ENCODE results near the gene PCYT1B. TPM values are rescaled to one million over a fixed set of nuclear protein-coding genes. Genes with fewer than 3 reads are reported as not detected.

Gene PCYT1B
- total and polyA plus RNA-seq, 2 experiments from 2014 or later: not detected

- TF ChIP-seq EZH2 (IDR thresholded peaks at IDR 0.05; ENCODE audit: insufficient read depth, poor library complexity, severe bottlenecking) (no peak), EZH2phosphoT487 (IDR thresholded peaks at IDR 0.05; ENCODE audit: insufficient read depth, low read depth) (no peak)
These were observed 71.7 kb downstream of the PCYT1B start for GRCh38 chrX:24575496-24575895.

GRCh38 chrX:24574743-24575142, 72.4 kb downstream of the PCYT1B start:
- Histone ChIP-seq H3K36me3 (ENCODE audit: low read depth) (no peaks in the 10 kb centered on the region), H3K27me3 (replicated peaks; ENCODE audit: insufficient read depth) (no peaks in the 10 kb centered on the region), H3K4me2 (ENCODE audit: unreplicated experiment) (no peak overlapping the region), H3K4me3 (no peak overlapping the region), H3F3A (ENCODE audit: insufficient read depth) (no peaks in the 10 kb centered on the region), H3K9me2 (ENCODE audit: insufficient read depth) (no peaks in the 10 kb centered on the region), H3K9me3 (ENCODE audit: low read depth) (no peaks in the 10 kb centered on the region), H4K20me1 (ENCODE audit: insufficient read depth) (no peaks in the 10 kb centered on the region), H3K9ac (no peak overlapping the region), H2AFZ (no peak overlapping the region), H3K27ac (no peak overlapping the region), H3K4me1 (ENCODE audit: insufficient read depth) (no peaks in the 10 kb centered on the region), H3K79me2 (ENCODE audit: insufficient read depth) (no peaks in the 10 kb centered on the region)
- WGBS, 2 experiments (ENCODE audit: low coverage in 1 of 2, low lambda C conversion rate in 2 of 2, missing lambda C conversion rate in 2 of 2): 24% methylated on average over 4 of the region's 4 CpGs
- in situ Hi-C loops (cut with MboI): no loop called here
- TF ChIP-seq EZH2phosphoT487 (IDR thresholded peaks at IDR 0.05; ENCODE audit: insufficient read depth, low read depth): no peak
- TF ChIP-seq EZH2 (IDR thresholded peaks at IDR 0.05; ENCODE audit: insufficient read depth, poor library complexity, severe bottlenecking): no peak
- no peak for DNase-seq

More at GRCh38 chrX:24575496-24575895, 71.7 kb downstream of the PCYT1B start:
- 5 to 23% methylated on average over 1 of the region's 1 CpG for WGBS, 2 experiments (ENCODE audit: low coverage in 1 of 2, low lambda C conversion rate in 2 of 2, missing lambda C conversion rate in 2 of 2)
- Histone ChIP-seq H3K9me3 (ENCODE audit: low read depth) (no peaks in the 10 kb centered on the region), H3K36me3 (ENCODE audit: low read depth) (no peaks in the 10 kb centered on the region), H3K4me3 (no peak overlapping the region), H3K4me2 (ENCODE audit: unreplicated experiment) (no peak overlapping the region), H3F3A (ENCODE audit: insufficient read depth) (no peaks in the 10 kb centered on the region), H4K20me1 (ENCODE audit: insufficient read depth) (no peaks in the 10 kb centered on the region), H3K4me1 (ENCODE audit: insufficient read depth) (no peaks in the 10 kb centered on the region), H3K9me2 (ENCODE audit: insufficient read depth) (no peaks in the 10 kb centered on the region), H2AFZ (no peak overlapping the region), H3K27me3 (replicated peaks; ENCODE audit: insufficient read depth) (no peaks in the 10 kb centered on the region), H3K27ac (no peak overlapping the region), H3K9ac (no peak overlapping the region), H3K79me2 (ENCODE audit: insufficient read depth) (no peaks in the 10 kb centered on the region)
- in situ Hi-C loops (cut with MboI): no loop called here
- DNase-seq: no peak

GRCh38 chrX:24567169-24567568, 80.0 kb downstream of the PCYT1B start:
- TF ChIP-seq EZH2 (IDR thresholded peaks at IDR 0.05; ENCODE audit: insufficient read depth, poor library complexity, severe bottlenecking) (no peak), EZH2phosphoT487 (IDR thresholded peaks at IDR 0.05; ENCODE audit: insufficient read depth, low read depth) (no peak)
- H3K27ac ChIP-seq: no peak overlapping the region
- DNase-seq: no peak
- no peaks in the 10 kb centered on the region for H3K4me1 ChIP-seq (ENCODE audit: insufficient read depth)
- no peaks in the 10 kb centered on the region for H3F3A ChIP-seq (ENCODE audit: insufficient read depth)
- no peaks in the 10 kb centered on the region for H3K36me3 ChIP-seq (ENCODE audit: low read depth)
- H4K20me1 ChIP-seq (ENCODE audit: insufficient read depth): no peaks in the 10 kb centered on the region
- no peak overlapping the region for H3K4me2 ChIP-seq (ENCODE audit: unreplicated experiment)
- H3K79me2 ChIP-seq (ENCODE audit: insufficient read depth): no peaks in the 10 kb centered on the region
- no peak overlapping the region for H3K9ac ChIP-seq
- WGBS, 2 experiments (ENCODE audit: low coverage in 1 of 2, low lambda C conversion rate in 2 of 2, missing lambda C conversion rate in 2 of 2): 27 to 39% methylated on average over 4 of the region's 4 CpGs
- in situ Hi-C loops (cut with MboI): no loop called here
- H3K4me3 ChIP-seq: no peak overlapping the region
- no peaks in the 10 kb centered on the region for H3K9me2 ChIP-seq (ENCODE audit: insufficient read depth)
- no peak overlapping the region for H2AFZ ChIP-seq
- no peaks in the 10 kb centered on the region for H3K27me3 ChIP-seq (replicated peaks; ENCODE audit: insufficient read depth)
- H3K9me3 ChIP-seq (ENCODE audit: low read depth): no peaks in the 10 kb centered on the region

- WGBS, 2 experiments (ENCODE audit: low coverage in 1 of 2, low lambda C conversion rate in 2 of 2, missing lambda C conversion rate in 2 of 2): 30 to 33% methylated on average over 3 of the region's 3 CpGs
- no peak for DNase-seq
- no peaks in the 10 kb centered on the region for H3K9me3 ChIP-seq (ENCODE audit: low read depth)
These were observed 80.9 kb downstream of the PCYT1B start for GRCh38 chrX:24566240-24566639.

More at GRCh38 chrX:24566240-24566639, 80.9 kb downstream of the PCYT1B start:
- H2AFZ ChIP-seq: no peak overlapping the region
- H4K20me1 ChIP-seq (ENCODE audit: insufficient read depth): no peaks in the 10 kb centered on the region
- H3K36me3 ChIP-seq (ENCODE audit: low read depth): no peaks in the 10 kb centered on the region
- no peak overlapping the region for H3K4me2 ChIP-seq (ENCODE audit: unreplicated experiment)
- no peak overlapping the region for H3K9ac ChIP-seq
- no peak for TF ChIP-seq EZH2phosphoT487 (IDR thresholded peaks at IDR 0.05; ENCODE audit: insufficient read depth, low read depth)
- TF ChIP-seq EZH2 (IDR thresholded peaks at IDR 0.05; ENCODE audit: insufficient read depth, poor library complexity, severe bottlenecking): no peak
- no peaks in the 10 kb centered on the region for H3K79me2 ChIP-seq (ENCODE audit: insufficient read depth)
- no peak overlapping the region for H3K4me3 ChIP-seq
- H3F3A ChIP-seq (ENCODE audit: insufficient read depth): no peaks in the 10 kb centered on the region
- no peaks in the 10 kb centered on the region for H3K4me1 ChIP-seq (ENCODE audit: insufficient read depth)
- H3K9me2 ChIP-seq (ENCODE audit: insufficient read depth): no peaks in the 10 kb centered on the region
- in situ Hi-C loops (cut with MboI): no loop called here
- no peak overlapping the region for H3K27ac ChIP-seq
- H3K27me3 ChIP-seq (replicated peaks; ENCODE audit: insufficient read depth): no peaks in the 10 kb centered on the region

Data from GM23248 (cell line).